GM12892 (cell line): ENCODE data around the gene CLEC19A. TPM values are rescaled to one million over a fixed set of nuclear protein-coding genes. Genes with fewer than 3 reads are reported as not detected.

Source experiments
- DNase-seq: peaks from one replicate; pipeline ENCODE4 v3.0.0; 2011; ENCODE audit not compliant: insufficient read length
- FAIRE-seq: peaks from 2 replicates; lab custom pipeline; 2011; peaks lifted over from hg19 to GRCh38; lab: Jason Lieb, UNC
- POLR2A ChIP-seq: IDR thresholded peaks from 2 replicates; pipeline ENCODE4 v1.6.1; 2011; ENCODE audit warnings: low read depth, low read length, control low read depth
- POLR2AphosphoS5 ChIP-seq: IDR thresholded peaks from 2 replicates; pipeline ENCODE4 v1.6.1; 2011; ENCODE audit warnings: low read depth, low read length, control low read depth
- TAF1 ChIP-seq: IDR thresholded peaks from 2 replicates; pipeline ENCODE4 v1.6.1; 2011; ENCODE audit warnings: low read depth, mild to moderate bottlenecking, control low read depth, low read length, borderline replicate concordance
- polyA plus RNA-seq: library from polyadenylated mRNA; unstranded; fragments of >200 nt; gene quantifications from one replicate; pipeline ENCODE4 v1.2.1, GENCODE V29; 2012; ENCODE audit warnings: missing spikeins, inconsistent platforms; ENCODE audit not compliant: missing spikeins

CLEC19A gene
- polyA plus RNA-seq: not detected

DNA sequence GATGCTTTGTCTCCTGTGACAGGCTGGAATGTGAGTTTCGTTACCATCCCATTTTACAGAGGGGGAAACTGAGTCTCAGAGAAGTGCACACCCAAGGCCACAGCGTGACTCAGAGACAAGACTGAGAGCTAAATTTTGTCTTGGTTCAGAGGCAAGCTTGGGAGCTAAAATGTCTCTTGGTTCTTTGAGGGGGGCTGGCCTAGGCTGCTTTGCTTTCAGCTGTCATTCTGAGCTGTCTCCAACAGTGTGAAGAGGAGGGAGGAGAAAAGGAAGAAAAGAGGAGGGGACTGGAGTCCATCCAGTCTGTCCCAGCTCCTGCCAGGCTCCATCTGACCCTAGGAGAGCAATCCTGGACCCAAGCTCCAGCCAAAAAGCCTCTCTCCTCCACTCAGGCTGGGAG is at the start of gene CLEC19A:
Gene CLEC19A, plus strand, starts transcription at position 301 of the 400 bp plus-strand sequence. CDS start 121 bp downstream, outside the sequence.
- DNase-seq (no peak), FAIRE-seq (no peak)
- TF ChIP-seq POLR2AphosphoS5 (no peak), POLR2A (no peak), TAF1 (no peak)

GRCh38 chr16:19235886-19236285 is 49.6 kb upstream of the CLEC19A start:
- no peak for TF ChIP-seq POLR2A
- TF ChIP-seq POLR2AphosphoS5: no peak
- no peak for TF ChIP-seq TAF1
- DNase-seq: no peak
- FAIRE-seq: no peak

DNA sequence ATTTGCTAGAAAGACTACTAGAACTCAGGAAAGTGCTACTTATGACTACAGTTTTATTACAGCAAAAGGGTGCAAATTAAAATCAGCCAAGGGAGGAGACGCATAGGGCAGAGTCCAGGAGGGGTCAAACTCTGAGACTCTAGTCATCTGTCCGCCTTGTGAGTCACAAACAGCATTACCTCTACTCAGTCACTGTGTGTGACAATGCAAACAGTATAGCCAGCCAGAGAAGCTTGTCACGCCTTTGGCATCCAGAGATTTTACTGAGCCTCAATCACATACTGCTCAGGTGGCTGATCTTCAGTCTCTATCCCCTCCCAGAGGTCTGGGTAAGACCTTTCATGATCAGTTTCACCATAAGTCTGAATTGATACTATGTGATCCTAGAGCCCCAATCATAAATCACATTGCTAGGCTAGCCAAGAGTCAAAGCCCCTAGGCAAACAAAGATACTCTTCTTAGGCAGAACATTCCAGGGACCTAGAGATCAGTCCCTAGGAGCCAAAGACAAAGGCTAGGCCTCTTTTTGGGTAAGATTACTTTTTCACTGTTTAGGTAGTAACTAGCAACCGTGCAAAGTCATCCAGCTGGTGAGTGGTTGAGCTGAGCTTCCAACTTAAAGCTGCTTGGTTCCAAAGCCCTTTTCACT is 48.8 kb upstream of the CLEC19A start:
- no peak for TF ChIP-seq TAF1
- FAIRE-seq (no peak), DNase-seq (no peak)

GRCh38 chr16:19238406-19238805 is 47.1 kb upstream of the CLEC19A start:
- DNase-seq (no peak), FAIRE-seq (no peak)
- TF ChIP-seq POLR2A: no peak
- no peak for TF ChIP-seq POLR2AphosphoS5
- TF ChIP-seq TAF1: no peak

GRCh38 chr16:19239511-19240155 is 45.9 kb upstream of the CLEC19A start:
- FAIRE-seq: no peak
- no peak for DNase-seq
- TF ChIP-seq TAF1 (no peak), POLR2A (no peak), POLR2AphosphoS5 (no peak)

DNA sequence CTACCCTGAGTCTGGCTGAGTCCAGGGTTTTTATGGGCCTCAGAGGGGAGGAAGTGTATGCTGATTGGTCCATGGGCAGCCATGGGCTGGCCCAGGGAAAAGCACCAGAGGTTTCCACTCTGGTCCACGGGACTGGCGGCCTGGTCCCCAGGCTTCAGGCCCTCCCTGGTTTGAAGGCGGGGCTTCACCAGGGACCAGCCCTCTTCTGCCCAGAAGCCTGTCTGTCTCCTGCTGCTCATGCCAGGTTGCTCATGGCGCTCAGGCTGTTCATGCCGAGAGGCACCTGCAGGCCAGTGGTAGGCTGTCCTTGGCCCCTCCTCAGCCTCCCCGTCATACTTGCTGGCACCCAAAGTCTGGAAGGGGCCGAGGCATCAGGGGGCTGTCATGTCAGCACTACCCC is 45.0 kb upstream of the CLEC19A start:
- no peak for TF ChIP-seq POLR2AphosphoS5
- TF ChIP-seq TAF1: no peak
- TF ChIP-seq POLR2A: no peak
- FAIRE-seq (no peak), DNase-seq (no peak)

- no peak for FAIRE-seq
- no peak for DNase-seq
- TF ChIP-seq POLR2A (no peak), TAF1 (no peak), POLR2AphosphoS5 (no peak)
These were observed 44.0 kb upstream of the CLEC19A start for GRCh38 chr16:19241512-19241911.

- FAIRE-seq: no peak
- DNase-seq: no peak
- TF ChIP-seq TAF1 (no peak), POLR2A (no peak), POLR2AphosphoS5 (no peak)
These were observed 43.3 kb upstream of the CLEC19A start for GRCh38 chr16:19242186-19242585.

DNA sequence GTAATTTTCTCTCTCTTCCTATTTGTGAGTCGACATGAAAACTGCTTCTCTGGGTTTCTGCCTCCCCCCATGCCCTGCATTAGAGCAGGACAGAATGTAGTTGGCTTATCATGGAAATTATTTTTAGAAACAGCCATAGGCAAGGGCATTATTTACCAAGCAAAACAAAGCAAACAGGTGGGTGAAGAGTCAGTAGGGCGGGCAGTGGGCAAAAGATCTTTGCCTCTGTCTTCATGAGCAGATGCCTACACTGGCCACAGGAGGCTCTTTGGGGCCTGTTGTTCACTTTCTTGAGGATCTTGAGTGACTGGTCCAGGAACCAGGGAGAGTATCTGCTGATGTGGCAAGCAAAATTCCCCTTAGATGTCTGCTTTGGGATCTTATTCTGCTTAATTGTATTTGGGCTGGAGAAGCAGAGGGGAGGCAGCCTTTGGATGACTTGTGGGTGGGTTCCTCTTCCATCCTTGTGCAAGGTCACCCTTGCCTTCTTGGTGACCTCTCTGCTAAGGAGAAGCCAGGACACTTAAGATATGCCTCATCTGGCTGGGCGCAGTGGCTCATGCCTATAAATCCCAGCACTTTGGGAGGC is 42.5 kb upstream of the CLEC19A start:
- TF ChIP-seq POLR2AphosphoS5: no peak
- TF ChIP-seq POLR2A: no peak
- no peak for TF ChIP-seq TAF1
- DNase-seq (no peak), FAIRE-seq (no peak)

DNA sequence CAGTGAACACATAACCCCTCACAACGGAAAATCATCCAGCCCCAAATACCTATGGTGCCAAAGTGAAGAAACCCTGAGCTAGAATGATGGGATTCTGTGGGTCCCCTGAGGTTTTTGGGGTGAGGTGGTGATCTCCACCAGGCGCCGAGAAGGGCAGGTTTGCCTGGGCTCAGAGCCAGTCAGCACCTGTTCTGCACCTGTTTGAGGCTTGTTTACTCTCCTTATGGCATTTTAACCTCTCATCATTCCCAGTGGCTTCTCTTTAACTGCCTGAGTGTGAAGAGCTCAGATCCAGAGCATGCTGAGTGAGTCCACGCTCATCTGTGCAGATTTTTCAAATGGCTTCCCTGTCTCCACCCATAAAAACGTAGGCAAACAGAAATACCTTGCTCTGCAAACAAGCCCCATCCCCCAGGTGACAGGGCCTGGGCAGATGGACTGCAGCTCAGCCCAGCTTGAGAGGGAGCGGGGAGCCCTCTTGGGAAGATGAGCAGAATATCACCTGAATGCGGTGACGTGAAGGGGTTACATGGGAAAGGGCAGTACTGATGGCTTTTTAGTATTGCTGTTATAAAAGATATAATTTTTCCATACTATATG is 40.1 kb upstream of the CLEC19A start:
- FAIRE-seq (no peak), DNase-seq (no peak)
- TF ChIP-seq POLR2AphosphoS5 (no peak), POLR2A (no peak), TAF1 (no peak)

- no peak for FAIRE-seq
- no peak for DNase-seq
- TF ChIP-seq POLR2A (no peak), POLR2AphosphoS5 (no peak), TAF1 (no peak)
These were observed 32.6 kb upstream of the CLEC19A start for GRCh38 chr16:19252904-19253303.

DNA sequence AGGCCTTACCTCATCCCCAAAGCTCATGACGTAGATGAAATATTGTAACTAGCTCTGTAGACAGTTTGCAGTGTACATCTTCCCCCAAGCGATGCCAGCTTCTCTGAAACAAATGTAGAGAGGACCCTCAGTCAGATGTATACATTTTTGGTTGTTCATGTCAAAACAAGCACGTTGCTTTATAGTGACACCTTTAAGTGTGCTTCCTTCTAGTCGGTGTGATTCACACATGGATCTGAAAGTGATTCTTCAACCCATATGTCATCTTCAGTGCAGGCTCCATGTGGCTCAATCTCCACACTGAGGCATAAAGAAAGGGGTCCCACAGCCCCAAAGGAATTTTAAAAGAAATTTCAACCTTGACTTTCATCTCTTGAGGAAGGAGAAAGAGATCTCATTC is 30.9 kb upstream of the CLEC19A start:
- DNase-seq (no peak), FAIRE-seq (no peak)
- no peak for TF ChIP-seq POLR2AphosphoS5
- TF ChIP-seq TAF1: no peak
- no peak for TF ChIP-seq POLR2A
